ENCODE data around the gene SGPL1. TPM values are rescaled to one million over a fixed set of nuclear protein-coding genes. Genes with fewer than 3 reads are reported as not detected.

The SGPL1 gene
- total and polyA plus RNA-seq, 2 of the 8 experiments (the other 6 are each of a cell fraction or from before 2014, with no cell fraction given) = 20.5 to 51.6 TPM

DNA sequence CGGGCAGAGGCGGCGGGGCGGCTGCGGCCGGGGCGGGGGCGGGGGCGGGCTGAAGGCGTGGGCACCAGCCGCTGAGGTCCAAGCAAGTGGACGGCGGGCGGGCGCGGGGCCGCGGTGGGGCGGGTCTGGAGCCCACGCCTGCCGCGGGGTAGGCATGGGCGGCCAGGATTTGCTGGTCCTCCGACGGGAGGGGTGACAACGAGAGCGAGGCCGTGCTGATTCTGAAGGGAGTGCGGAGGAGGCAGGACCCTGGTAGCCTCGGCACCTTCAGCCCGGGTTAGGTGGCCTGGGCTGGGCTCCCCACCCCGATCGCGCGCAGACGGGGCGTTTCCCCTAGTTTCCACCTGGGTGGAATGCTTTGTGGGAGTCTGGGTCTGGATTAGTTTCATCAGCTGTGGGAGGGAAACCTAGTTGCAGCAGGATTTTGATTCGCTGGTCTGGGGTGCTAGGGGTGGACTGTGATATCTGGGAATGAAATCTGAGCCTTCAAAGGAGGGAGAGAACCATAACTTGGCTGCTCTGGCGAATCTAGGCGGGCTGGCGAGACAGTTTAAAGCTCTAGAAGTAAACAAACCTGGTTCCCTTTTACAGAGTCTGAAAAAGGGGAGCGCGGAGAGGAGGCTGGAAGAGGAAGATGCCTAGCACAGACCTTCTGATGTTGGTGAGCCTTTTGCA is 609 bp downstream of the SGPL1 start (continued):
- TF ChIP-seq GABPA (IDR thresholded peaks at IDR 0.05; ENCODE audit: borderline replicate concordance, insufficient read depth, low read length) (no peak), RNF2 (IDR thresholded peaks at IDR 0.05; ENCODE audit: borderline replicate concordance, low read depth, low read length, missing control alignments, poor library complexity, severe bottlenecking) (no peak), SIN3A (conservative IDR thresholded peaks at IDR 0.05 in 1 of 2, IDR thresholded peaks at IDR 0.05 in 1 of 2; ENCODE audit: low read depth in 1 of 2, low read length in 2 of 2) (no peak; a peak in 1 of 4 replicates), TBP (IDR thresholded peaks at IDR 0.05; ENCODE audit: low read depth, low read length) (peak; percentile 61), CEBPB (IDR thresholded peaks at IDR 0.05; ENCODE audit: low read depth, low read length) (no peak), SP2 (IDR thresholded peaks at IDR 0.05; ENCODE audit: low read length) (no peak), CBX5 (IDR thresholded peaks at IDR 0.05; ENCODE audit: low read depth, low read length) (no peak), POU5F1 (IDR thresholded peaks at IDR 0.05; ENCODE audit: low read depth, low read length) (no peak), KDM5A (IDR thresholded peaks at IDR 0.05; ENCODE audit: low read length) (no peak), JUND (IDR thresholded peaks at IDR 0.05; ENCODE audit: low read length) (no peak), RFX5 (IDR thresholded peaks at IDR 0.05; ENCODE audit: borderline replicate concordance, low read depth, low read length) (no peak), ASH2L (IDR thresholded peaks at IDR 0.05; ENCODE audit: low read length) (peak; percentile 63), JUN (IDR thresholded peaks at IDR 0.05; ENCODE audit: low read depth, low read length) (no peak), CHD2 (IDR thresholded peaks at IDR 0.05; ENCODE audit: low read length) (no peak), HDAC2 (IDR thresholded peaks at IDR 0.05; ENCODE audit: borderline replicate concordance in 1 of 2, low read depth in 2 of 2, low read length in 2 of 2) (0 out of 4 replicates have a peak, but pooled peaks of 1 of the 2 experiments have one; percentile 13), BRCA1 (IDR thresholded peaks at IDR 0.05; ENCODE audit: low read depth, low read length) (no peak), SAP30 (IDR thresholded peaks at IDR 0.05; ENCODE audit: insufficient read depth, insufficient replicate concordance, low read length) (no peak), RBBP5 (IDR thresholded peaks at IDR 0.05; ENCODE audit: borderline replicate concordance, low read depth, low read length) (no peak; the same call in 1 of the 2 replicates), SP4 (IDR thresholded peaks at IDR 0.05; ENCODE audit: low read length) (no peak)
- TF ChIP-seq, protein P1, sequence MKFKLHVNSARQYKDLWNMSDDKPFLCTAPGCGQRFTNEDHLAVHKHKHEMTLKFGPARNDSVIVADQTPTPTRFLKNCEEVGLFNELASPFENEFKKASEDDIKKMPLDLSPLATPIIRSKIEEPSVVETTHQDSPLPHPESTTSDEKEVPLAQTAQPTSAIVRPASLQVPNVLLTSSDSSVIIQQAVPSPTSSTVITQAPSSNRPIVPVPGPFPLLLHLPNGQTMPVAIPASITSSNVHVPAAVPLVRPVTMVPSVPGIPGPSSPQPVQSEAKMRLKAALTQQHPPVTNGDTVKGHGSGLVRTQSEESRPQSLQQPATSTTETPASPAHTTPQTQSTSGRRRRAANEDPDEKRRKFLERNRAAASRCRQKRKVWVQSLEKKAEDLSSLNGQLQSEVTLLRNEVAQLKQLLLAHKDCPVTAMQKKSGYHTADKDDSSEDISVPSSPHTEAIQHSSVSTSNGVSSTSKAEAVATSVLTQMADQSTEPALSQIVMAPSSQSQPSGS (IDR thresholded peaks at IDR 0.05; ENCODE audit: low read length) = no peak
- TF ChIP-seq, protein P2, sequence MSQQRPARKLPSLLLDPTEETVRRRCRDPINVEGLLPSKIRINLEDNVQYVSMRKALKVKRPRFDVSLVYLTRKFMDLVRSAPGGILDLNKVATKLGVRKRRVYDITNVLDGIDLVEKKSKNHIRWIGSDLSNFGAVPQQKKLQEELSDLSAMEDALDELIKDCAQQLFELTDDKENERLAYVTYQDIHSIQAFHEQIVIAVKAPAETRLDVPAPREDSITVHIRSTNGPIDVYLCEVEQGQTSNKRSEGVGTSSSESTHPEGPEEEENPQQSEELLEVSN (IDR thresholded peaks at IDR 0.05) = no peak
